HG03342 (cell line): ENCODE measurements around the gene ZBTB16.

ENCODE experiments used
- ATAC-seq: cut with Tn5 transposase; IDR thresholded peaks from one replicate; pipeline ENCODE4 v1.9.1; 2021; ENCODE audit warnings: mild to moderate bottlenecking, moderate library complexity; ENCODE audit not compliant: unreplicated experiment

Gene ZBTB16

DNA sequence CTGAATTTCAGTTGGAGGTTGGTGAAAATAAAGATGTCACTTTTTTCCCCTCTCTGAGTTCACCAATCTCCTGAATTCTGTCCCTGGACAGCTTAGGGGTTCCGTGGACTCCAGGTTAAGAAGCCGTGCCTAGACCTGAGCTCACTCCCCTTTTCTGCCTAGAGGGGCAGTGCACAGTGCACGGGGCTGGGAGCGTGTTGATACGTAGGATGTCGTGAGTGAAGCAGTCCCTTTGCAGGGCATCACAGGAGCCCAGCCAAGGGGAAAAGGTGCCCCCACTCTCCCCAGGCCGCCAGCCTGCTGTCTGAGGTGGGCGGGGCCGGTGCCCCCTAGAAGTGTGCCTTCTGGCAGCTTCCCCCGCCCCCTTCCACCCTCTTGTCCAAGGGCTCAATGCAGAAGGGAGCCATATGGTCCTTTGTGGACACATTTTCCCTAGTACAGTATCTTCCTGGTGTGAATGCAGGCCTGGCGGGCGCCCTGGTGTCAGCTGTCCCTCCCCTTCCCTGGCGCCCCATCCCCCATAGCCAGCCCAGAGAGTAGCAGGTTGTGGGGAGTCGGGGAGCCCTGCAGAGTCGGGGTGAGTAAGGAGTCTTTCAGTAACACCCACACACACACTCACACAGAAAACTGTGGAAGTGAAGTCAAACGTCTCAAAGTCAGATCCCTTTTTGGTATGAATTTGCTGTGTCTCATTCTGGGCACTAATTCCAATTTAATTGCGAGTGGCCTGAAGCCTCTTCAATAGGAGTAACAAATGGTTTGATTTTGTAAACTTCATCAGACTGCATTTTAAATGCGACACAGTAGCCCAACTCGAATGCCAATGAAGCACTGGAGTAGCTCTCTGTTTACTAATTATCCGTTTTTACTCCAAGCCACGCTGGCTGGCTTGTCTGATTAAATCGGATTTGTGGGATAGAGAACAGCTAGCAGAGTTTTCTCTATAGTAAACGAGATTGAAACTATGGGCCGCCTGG is 169.2 kb downstream of the ZBTB16 start:
- no peak for ATAC-seq

DNA sequence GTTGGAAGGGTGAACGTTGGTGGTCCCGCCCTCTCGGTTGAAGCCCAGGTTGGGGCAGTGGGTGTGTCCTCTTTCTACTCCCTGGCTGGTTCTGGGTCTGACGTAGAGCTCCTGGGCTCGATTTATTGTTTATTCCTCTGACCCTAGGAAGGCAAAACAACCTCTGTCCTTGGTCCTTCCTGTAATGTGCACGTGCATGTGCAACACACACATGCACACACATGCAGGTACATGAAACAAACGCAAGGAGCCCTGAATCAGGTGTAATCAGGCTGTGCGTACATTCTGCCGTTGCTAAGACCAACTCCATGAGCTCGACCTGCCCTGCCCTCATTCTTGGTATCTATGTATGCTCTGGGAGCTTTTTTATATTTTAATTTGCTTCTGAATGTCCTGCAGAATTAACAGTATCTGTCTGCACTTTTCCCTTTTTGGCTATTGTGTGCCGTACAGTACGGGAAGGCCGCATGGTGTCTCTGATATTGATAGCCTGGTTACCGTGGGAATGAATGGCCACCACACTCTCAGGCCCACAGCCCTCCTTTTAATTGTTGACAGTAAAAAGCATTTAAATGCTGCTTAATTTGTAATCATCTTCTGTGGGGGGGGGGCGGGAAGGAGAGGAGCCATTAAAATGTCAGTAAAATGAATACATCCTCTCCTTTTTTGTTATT is 170.7 kb downstream of the ZBTB16 start:
- no peak for ATAC-seq

DNA sequence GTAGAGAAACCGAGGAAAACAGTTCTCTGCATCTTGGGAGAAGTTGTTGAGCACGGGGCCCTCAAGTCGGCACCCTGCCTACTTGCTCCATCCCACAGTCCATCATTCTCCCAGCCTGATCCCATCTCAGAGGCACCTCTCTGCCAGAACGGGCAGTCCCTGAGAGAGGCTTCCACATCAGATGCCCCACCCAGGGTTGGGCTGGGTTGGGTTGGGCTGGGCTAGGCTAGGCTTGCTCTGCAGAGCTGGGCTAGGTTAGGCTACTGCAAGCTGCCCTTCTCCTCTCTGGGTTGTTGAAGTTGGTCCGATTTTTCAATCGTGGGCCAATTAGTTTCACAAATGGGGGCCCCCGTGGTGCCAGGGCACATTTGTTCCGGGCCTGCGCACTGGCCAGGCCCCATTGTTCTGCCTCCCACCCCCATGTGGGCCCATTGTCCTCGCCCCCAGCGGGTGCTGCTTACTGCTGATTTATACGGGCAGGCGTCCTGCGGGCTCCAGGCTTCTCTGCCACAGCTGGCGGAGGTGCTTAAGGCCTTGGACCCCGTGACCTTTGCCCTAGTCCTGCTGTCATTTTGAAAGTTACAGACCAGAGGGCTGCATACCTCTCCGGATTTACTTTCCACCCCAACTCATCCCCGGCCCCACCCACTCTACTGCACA is 173.0 kb downstream of the ZBTB16 start:
- ATAC-seq: no peak

DNA sequence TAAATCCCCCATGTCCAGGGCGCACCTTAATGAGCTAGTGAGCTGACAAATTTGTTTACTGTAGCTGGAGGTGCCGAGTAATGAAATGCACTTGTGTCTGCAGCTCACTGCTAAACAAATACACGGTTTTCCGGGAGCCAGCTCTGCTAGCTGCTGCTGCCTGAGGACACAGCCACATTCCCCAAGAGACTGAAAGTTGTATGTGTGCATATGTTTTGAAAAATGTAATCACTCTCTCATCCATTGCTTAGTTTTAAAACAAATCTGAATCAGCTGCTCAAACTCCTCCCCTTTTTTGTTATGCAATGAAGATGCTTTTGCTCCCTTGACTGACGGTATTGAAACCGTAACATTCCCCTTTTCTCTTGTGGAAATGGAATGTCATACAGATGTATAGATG is 174.2 kb downstream of the ZBTB16 start:
- no peak for ATAC-seq

DNA sequence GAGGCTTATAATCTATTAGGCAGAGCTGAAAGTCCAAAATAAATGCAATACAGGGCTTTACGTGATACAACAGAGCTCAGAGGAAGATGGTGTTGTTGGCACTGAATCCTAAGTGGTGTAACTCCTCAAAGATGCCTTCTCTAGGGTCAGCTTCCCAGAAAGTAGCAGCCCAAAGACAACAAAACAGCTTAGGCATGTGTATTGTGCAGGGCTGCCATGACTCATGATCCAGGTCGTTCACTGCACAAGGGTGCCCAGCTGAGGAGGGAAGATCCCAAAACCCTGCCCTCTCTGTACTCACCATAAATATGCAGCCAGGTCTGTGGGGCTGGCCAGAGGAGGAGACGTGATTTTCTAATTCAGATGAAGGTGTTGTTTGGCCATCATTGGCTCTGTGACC is 177.3 kb downstream of the ZBTB16 start:
- no peak for ATAC-seq

DNA sequence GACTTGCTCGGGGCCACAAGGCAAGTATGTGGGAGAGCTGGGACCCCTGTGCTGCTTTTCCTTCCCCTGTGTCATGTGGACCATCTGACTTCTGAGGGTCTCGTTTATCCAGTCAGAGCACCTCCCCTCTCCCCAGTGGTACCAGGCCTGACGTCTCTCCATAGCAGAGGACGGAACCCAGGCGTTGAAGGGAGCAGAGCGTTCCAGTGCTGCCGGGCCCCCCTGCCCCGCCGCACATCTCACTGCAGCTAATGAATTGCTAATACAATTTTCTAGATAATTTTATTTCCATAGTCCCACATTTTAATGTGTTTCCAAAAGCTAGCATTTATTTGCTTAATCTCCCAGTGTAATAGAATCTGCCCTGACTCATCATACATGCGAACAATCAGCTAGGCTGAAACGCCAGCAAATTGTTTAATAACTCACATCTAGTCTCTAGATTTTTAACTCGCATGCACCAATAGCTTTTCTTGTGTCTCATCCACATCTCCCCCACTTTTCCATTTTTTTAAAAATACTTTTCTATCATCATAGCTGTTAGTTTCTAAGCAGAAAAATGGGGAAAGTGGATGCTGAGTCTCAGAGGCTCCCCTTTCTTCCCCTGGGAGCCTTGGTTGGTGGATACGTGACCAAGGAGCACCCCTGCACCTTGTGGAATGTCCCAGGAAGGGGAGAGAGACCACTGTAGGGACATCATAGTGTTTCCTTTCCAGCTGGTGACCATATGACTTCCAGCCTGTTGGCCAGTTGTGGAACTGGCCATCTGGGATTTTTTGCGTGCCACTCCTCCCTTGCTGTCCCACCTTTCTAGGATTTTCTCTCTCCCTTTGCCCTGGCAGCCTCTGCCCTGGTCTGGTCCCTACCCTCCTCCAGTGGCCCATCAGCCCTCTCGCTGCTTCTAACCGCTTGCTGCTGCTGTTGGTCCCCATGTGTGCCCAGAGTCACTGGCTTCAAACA is 178.1 kb downstream of the ZBTB16 start:
- no peak for ATAC-seq

DNA sequence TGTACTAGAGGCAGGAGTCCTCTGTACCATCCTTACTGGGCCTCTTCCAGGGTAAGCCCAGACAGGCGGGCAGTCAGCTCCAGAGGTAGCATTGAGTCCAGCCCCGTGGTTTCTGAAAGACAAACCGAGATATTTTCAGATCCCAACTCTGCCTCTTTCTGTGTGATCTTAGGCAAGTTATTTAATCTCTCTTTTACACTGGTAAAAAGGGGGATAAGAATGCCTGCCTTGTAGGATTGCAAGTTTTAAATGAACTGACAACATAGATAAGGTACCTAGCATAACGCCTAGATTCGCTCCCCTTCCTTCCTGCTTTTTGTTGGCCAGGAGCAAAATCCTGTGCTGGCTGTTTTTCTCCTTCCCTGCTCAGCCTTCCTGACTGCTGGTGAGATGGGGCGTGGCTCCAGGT is 180.2 kb downstream of the ZBTB16 start:
- no peak for ATAC-seq

DNA sequence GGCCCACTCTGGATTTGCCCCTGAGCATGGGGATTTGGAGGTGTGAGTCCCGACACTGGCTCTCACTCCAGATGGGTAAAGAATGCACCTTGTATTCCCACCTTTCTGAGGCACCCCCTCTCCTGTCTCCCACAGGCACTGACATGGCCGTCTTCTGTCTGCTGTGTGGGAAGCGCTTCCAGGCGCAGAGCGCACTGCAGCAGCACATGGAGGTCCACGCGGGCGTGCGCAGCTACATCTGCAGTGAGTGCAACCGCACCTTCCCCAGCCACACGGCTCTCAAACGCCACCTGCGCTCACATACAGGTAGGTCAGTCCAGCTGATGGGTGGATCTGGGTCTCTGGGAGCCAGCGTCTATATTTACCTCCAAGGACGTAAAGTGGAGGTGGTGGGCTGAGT is 182.5 kb downstream of the ZBTB16 start:
- no peak for ATAC-seq

DNA sequence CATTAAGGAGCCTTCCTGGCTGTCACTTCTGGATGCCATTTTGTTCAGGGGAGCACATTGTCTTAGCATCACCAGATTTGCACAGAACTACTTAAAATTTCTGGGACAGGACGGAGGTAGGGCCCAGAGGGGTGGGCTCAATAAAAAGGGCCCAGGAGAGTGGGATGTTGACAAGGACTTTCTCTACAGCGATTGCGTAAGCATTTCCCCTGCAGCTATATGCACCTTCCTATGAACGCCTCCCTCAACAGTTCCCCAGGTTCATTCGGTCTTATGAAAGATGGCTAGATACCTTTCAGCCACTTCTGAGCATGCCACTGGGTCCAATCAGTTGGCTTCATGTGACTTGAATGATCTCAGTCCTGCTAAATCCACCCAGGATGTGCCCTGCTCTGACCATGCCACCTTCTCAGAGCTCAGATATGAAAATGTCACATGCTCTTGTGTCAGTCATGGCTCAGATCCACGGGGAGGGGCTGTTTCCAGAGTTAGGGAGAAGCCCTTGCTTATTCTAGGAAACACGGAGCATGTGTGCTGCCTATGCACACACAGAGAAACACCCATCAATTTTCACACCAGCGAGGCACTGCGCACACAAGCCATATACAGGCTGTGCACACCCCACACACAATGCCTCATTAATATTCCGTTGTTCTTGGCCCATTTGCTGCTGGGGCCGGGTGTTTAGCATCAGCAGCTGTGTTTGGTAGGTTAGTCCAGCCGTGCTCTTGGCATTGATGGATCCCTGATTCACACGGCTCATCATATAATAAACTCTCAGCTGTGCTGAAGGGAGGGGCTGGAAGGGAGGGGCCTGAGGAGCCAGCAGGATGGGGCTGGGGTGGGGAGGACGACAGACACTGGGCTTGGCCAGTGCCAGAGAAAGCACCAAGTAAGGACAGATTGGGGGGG is 184.2 kb downstream of the ZBTB16 start:
- ATAC-seq: no peak

DNA sequence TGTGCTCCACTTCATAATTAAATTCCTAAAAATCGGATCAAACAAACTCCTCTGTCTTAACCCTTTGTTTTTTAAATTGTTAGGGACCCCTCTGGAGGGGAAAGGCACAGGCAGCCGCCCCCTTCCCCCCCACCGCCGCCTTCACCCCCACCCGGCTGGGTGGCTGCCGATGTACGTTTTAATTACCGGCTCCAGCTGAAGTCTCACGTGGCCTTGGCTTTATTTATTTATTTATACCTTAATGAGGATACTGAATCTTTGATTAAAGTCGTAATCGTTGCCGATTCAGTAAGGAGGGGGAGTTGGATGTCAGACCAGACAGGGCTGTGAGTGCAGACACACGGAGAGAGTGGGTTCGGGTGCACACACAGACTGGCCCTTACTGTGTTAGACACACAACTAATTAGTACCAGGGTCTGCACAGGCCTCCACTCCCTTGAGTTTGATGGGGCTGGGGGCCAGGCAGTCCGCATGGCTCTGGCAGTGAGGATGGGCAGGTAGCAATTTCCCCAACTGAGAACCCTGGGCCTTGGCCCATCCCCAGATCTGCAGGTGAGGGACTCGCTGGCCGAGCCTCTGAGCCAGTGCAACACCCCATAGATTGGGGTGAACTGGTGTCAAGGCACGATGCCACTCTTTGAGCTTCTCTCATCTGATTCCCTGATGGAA is 185.3 kb downstream of the ZBTB16 start:
- no peak for ATAC-seq

DNA sequence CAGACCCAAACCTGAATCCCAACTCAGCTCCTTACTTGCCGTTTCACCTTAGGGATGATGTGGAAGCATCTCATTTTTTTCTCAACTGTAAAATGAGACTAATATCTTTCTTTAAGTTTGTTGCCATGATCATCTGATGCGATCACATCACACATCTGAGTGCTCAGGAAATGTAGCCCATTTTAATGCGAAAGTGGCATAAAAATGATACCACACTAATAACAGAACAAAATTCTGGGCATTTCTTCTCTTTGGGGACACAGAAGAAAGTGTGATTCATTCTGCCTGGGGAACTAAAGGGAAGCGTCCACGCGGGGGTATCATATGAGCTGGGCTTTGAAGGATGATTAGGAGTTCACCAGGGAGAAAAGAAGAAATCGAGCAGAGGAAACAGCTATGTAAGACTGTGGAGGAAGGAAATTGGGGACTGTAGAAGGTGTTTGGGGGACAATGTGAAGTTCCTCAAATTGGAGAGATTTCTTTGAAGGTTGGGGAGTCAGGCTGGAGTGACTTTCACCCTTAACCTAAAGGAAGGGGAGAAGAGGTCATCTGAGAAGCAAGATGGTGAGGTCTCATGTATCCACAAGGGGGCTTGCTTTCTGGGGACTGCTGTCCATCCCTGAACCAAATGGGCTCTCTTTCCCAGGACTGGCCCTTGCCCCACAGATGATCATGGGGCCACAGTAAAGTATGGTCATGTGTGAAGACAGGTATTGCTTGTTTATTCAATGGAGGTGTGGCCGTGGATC is 187.0 kb downstream of the ZBTB16 start:
- no peak for ATAC-seq

DNA sequence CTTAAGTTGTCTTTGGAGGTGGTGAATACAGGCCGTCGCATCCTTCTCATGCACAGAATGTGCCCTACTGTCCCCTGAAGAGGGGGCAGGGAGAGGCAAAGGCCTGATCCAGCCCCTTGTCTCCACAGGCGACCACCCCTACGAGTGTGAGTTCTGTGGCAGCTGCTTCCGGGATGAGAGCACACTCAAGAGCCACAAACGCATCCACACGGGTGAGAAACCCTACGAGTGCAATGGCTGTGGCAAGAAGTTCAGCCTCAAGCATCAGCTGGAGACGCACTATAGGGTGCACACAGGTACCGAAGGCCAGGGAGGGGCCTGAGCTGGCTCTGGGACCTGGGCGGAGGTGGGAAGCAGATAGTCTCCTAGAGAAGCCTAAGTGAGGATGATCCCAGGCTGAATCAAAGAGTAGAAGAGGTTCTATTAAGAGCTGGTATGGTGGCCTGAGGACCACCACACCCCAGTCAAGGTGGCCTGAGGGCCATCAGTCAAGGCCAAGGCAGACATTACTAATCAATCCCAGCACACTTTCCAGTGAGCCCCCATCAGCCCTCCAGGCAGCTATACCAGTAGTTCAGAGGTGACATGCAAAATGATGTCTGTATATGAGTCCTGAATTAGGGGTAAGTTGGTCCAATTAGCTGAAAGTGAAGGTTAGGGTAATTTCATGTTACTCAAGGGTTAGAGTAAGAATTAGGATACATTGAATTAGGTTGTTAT is 187.7 kb downstream of the ZBTB16 start:
- no peak for ATAC-seq

DNA sequence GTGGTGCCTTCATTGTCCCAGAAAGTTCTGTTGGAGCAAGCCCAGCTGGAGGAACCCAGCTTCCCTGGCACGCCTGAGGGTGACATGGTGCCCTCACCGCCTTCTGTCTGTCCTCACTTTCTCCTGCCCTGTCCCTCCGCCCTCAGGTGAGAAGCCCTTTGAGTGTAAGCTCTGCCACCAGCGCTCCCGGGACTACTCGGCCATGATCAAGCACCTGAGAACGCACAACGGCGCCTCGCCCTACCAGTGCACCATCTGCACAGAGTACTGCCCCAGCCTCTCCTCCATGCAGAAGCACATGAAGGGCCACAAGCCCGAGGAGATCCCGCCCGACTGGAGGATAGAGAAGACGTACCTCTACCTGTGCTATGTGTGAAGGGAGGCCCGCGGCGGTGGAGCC is 190.7 kb downstream of the ZBTB16 start:
- no peak for ATAC-seq

DNA sequence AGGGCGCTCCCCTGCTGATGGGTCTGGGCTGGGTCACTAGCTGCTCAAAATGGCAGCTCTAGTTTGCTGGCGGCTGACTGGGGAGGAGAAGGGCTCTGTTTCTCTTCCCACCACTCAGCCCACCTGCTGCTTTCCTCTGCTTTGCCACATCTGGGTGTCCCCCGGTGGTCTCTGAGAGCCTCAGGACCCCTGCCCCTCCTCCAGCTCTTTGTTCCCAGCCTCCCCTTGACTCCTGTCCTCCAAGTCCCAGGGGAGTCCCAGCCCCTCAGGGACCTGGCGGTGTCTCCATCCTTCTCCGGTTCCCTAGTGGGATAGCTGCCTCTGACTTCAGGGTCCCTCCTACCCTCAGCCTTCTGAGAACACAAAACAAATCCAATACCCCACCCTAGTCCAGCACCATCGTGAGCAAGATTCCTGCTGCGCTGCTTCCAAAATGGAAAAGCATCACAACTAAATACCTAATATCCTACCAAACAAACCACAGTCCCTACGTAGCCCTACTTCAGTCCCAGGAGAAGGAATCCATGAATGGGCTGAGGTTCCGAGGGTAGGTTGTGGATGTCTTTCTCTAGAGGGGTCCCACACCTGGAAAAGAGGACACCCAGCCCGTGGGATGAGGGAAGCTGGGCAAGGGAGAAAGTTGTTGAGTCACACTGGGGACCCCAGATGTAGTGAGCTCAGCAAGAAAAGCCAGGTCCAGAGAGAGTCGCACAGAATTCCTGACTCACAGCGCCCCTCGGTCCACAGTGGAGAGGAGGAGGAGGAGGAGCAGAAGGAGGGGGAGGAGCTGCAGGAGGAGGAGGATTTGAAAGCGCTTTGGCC is 191.7 kb downstream of the ZBTB16 start:
- ATAC-seq: no peak

DNA sequence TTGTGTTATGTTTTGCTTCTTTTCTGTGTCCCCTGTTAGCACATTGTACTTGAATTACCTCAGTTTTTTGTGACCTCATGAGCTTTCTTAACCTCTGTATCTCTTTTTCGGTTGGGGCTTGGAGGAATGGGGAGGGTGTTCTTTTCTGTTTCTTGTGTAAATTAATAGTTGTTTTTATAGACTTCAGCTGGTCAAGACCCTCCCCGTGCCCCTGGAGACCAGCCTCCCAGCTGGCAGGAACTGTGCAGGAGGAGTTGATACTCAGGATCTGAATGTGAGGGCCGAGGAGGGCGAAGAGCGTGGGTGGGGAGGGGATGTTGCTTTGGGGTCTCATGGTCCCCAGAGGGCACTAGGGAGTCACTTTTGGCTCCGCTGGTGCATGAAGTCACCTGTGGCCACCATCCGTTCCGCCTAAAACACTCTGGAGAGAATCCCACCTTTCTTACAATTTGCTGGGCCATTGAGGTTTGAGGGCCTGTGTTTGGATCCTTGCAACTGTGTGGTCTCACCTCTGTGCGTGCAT is 192.4 kb downstream of the ZBTB16 start:
- ATAC-seq: no peak

DNA sequence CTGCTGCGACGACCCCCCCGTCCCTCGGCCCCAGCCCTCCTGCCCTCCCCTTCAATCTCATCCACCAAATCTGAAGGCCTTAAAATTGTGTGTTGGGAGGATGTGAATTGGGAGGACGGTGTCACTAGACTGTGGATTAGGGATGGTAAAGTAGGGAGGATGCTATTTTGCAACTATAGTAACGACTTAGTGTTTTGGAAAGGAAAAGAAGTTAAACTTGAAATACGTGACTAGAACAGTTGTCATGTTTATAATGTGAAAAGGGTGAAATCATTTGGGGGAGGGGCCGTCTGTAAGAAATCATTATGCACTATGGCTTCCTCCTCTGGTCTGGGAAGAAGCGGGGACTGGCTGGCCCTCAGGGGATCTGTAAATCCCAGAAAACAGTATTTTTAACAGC is 193.3 kb downstream of the ZBTB16 start:
- ATAC-seq: no peak

DNA sequence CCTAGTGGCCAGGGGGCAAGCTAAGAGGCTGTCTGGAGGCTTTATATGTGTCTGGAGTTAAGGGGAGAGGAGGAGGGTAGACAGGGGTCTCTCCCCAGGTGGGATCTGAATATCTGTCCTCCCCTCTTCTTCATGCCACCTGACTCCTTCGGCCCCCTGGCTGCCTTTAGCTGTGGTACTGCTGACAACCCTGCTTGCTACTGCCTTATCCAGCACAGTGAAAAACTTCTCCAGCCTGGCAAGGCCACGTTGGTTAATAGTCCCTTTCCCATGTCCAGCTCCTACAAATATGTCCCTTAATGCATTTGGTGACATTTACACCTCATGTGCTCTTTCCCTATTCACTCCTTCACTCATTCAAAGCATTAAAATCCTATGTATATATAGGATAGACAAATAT is 194.3 kb downstream of the ZBTB16 start:
- ATAC-seq: no peak
